Measurements from ENCODE around the gene MEG3. TPM values are rescaled to one million over a fixed set of nuclear protein-coding genes. Genes with fewer than 3 reads are reported as not detected.

The MEG3 gene
- total RNA-seq, 1 experiment from 2014 or later, result 338 TPM

DNA sequence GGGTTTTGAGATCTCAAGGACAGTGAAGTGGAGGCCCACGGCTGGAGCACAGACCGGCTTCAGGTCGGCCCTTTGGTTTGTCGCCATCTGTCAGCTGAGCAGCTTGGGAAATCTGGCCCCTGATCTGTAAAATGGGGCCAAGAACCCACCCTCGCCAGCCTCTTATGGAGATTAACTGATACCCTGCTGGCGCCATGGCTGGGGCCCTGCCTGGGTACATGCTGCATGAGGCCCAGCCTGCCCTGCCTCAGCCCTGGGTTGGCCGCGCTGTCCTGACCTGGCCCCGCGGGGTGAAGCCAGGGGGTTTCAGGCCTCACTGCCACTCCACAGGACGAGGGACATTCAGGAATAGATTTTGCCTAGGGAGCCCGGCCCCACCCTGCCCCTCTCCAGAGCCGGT is 33.9 kb upstream of the MEG3 start:
- TF ChIP-seq ZNF232 (CRISPR knock-in tag; IDR thresholded peaks at IDR 0.05) (no peak), ZNF671 (CRISPR knock-in tag; IDR thresholded peaks at IDR 0.05) (no peak), ESRRA (CRISPR knock-in tag; IDR thresholded peaks at IDR 0.05; ENCODE audit: borderline replicate concordance) (no peak), SMAD4 (CRISPR knock-in tag; IDR thresholded peaks at IDR 0.05) (no peak)
- ATAC-seq, result no peak
- Mint-ChIP-seq H3K36me3 (no peaks in the 10 kb centered on the region), H3K9me3 (no peaks in the 10 kb centered on the region), H3K27me3 (ENCODE audit: low read depth) (no peaks in the 10 kb centered on the region), H3K4me3 (no peak overlapping the region), H3K4me1 (peaks cover 23% of the 10 kb centered on the region), H3K27ac (no peak overlapping the region)
- DNase-seq (ENCODE audit: low spot score), result no peak
- POLR2A ChIA-PET, result no interaction called here
- CTCF ChIA-PET, result interaction anchor here (1.0 kb wide), 1 partner anchor 83 kb away, joined by 3 read pairs; no protein-coding TSS in a partner anchor

DNA sequence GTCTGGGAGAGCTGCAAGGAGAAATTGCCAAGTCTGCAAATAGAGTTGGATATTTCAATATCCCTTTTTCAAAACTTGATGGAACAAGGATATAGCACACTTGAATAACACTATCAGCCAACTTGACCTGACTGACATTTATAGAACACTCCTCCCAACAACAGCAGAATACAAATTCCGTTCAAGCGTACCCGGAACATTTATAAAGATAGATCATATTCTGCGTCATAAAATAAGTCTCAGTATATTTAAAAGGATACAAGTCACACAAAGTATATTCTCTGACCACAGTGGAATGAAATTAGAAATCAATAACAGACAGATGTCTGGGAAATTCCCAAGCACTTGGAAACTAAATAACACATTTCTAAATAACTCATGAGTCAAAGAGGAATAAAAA is 29.0 kb upstream of the MEG3 start:
- no peaks in the 10 kb centered on the region for H3K36me3 Mint-ChIP-seq
- H3K27me3 Mint-ChIP-seq (ENCODE audit: low read depth), result peaks cover 4% of the 10 kb centered on the region; the same call in 1 of the 2 replicates
- no peak overlapping the region for H3K27ac Mint-ChIP-seq
- TF ChIP-seq IRF2 (CRISPR knock-in tag; IDR thresholded peaks at IDR 0.05; ENCODE audit: borderline replicate concordance, low read depth) (no peak), TEAD4 (CRISPR knock-in tag; IDR thresholded peaks at IDR 0.05) (no peak), FOXJ3 (CRISPR knock-in tag; IDR thresholded peaks at IDR 0.05; ENCODE audit: borderline replicate concordance) (no peak), JUN (CRISPR knock-in tag; IDR thresholded peaks at IDR 0.05) (no peak), ZNF671 (CRISPR knock-in tag; IDR thresholded peaks at IDR 0.05) (no peak), ATF1 (CRISPR knock-in tag; IDR thresholded peaks at IDR 0.05) (no peak), ELF4 (CRISPR knock-in tag; IDR thresholded peaks at IDR 0.05; ENCODE audit: low read depth) (no peak), ZNF396 (CRISPR knock-in tag; IDR thresholded peaks at IDR 0.05; ENCODE audit: borderline replicate concordance) (no peak), HMGA2 (CRISPR knock-in tag; IDR thresholded peaks at IDR 0.05) (no peak), NFYB (CRISPR knock-in tag; conservative IDR thresholded peaks at IDR 0.05; ENCODE audit: low read depth) (no peak), NR3C1 (CRISPR knock-in tag; conservative IDR thresholded peaks at IDR 0.05; ENCODE audit: low read depth) (no peak), SOX15 (CRISPR knock-in tag; IDR thresholded peaks at IDR 0.05) (no peak), CREM (CRISPR knock-in tag; IDR thresholded peaks at IDR 0.05) (no peak)
- TF ChIP-seq, protein P1, sequence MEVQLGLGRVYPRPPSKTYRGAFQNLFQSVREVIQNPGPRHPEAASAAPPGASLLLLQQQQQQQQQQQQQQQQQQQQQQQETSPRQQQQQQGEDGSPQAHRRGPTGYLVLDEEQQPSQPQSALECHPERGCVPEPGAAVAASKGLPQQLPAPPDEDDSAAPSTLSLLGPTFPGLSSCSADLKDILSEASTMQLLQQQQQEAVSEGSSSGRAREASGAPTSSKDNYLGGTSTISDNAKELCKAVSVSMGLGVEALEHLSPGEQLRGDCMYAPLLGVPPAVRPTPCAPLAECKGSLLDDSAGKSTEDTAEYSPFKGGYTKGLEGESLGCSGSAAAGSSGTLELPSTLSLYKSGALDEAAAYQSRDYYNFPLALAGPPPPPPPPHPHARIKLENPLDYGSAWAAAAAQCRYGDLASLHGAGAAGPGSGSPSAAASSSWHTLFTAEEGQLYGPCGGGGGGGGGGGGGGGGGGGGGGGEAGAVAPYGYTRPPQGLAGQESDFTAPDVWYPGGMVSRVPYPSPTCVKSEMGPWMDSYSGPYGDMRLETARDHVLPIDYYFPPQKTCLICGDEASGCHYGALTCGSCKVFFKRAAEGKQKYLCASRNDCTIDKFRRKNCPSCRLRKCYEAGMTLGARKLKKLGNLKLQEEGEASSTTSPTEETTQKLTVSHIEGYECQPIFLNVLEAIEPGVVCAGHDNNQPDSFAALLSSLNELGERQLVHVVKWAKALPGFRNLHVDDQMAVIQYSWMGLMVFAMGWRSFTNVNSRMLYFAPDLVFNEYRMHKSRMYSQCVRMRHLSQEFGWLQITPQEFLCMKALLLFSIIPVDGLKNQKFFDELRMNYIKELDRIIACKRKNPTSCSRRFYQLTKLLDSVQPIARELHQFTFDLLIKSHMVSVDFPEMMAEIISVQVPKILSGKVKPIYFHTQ (CRISPR knock-in tag; IDR thresholded peaks at IDR 0.05), result no peak
- TF ChIP-seq, protein P2, sequence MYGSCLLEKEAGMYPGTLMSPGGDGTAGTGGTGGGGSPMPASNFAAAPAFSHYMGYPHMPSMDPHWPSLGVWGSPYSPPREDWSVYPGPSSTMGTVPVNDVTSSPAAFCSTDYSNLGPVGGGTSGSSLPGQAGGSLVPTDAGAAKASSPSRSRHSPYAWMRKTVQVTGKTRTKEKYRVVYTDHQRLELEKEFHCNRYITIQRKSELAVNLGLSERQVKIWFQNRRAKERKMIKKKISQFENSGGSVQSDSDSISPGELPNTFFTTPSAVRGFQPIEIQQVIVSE (CRISPR knock-in tag; IDR thresholded peaks at IDR 0.05; ENCODE audit: borderline replicate concordance), result no peak
- TF ChIP-seq, protein P3, sequence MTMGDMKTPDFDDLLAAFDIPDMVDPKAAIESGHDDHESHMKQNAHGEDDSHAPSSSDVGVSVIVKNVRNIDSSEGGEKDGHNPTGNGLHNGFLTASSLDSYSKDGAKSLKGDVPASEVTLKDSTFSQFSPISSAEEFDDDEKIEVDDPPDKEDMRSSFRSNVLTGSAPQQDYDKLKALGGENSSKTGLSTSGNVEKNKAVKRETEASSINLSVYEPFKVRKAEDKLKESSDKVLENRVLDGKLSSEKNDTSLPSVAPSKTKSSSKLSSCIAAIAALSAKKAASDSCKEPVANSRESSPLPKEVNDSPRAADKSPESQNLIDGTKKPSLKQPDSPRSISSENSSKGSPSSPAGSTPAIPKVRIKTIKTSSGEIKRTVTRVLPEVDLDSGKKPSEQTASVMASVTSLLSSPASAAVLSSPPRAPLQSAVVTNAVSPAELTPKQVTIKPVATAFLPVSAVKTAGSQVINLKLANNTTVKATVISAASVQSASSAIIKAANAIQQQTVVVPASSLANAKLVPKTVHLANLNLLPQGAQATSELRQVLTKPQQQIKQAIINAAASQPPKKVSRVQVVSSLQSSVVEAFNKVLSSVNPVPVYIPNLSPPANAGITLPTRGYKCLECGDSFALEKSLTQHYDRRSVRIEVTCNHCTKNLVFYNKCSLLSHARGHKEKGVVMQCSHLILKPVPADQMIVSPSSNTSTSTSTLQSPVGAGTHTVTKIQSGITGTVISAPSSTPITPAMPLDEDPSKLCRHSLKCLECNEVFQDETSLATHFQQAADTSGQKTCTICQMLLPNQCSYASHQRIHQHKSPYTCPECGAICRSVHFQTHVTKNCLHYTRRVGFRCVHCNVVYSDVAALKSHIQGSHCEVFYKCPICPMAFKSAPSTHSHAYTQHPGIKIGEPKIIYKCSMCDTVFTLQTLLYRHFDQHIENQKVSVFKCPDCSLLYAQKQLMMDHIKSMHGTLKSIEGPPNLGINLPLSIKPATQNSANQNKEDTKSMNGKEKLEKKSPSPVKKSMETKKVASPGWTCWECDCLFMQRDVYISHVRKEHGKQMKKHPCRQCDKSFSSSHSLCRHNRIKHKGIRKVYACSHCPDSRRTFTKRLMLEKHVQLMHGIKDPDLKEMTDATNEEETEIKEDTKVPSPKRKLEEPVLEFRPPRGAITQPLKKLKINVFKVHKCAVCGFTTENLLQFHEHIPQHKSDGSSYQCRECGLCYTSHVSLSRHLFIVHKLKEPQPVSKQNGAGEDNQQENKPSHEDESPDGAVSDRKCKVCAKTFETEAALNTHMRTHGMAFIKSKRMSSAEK (CRISPR knock-in tag; IDR thresholded peaks at IDR 0.05; ENCODE audit: borderline replicate concordance), result no peak
- TF ChIP-seq, protein P4, sequence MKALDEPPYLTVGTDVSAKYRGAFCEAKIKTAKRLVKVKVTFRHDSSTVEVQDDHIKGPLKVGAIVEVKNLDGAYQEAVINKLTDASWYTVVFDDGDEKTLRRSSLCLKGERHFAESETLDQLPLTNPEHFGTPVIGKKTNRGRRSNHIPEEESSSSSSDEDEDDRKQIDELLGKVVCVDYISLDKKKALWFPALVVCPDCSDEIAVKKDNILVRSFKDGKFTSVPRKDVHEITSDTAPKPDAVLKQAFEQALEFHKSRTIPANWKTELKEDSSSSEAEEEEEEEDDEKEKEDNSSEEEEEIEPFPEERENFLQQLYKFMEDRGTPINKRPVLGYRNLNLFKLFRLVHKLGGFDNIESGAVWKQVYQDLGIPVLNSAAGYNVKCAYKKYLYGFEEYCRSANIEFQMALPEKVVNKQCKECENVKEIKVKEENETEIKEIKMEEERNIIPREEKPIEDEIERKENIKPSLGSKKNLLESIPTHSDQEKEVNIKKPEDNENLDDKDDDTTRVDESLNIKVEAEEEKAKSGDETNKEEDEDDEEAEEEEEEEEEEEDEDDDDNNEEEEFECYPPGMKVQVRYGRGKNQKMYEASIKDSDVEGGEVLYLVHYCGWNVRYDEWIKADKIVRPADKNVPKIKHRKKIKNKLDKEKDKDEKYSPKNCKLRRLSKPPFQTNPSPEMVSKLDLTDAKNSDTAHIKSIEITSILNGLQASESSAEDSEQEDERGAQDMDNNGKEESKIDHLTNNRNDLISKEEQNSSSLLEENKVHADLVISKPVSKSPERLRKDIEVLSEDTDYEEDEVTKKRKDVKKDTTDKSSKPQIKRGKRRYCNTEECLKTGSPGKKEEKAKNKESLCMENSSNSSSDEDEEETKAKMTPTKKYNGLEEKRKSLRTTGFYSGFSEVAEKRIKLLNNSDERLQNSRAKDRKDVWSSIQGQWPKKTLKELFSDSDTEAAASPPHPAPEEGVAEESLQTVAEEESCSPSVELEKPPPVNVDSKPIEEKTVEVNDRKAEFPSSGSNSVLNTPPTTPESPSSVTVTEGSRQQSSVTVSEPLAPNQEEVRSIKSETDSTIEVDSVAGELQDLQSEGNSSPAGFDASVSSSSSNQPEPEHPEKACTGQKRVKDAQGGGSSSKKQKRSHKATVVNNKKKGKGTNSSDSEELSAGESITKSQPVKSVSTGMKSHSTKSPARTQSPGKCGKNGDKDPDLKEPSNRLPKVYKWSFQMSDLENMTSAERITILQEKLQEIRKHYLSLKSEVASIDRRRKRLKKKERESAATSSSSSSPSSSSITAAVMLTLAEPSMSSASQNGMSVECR (CRISPR knock-in tag; IDR thresholded peaks at IDR 0.05; ENCODE audit: borderline replicate concordance), result no peak
- TF ChIP-seq, protein P5, sequence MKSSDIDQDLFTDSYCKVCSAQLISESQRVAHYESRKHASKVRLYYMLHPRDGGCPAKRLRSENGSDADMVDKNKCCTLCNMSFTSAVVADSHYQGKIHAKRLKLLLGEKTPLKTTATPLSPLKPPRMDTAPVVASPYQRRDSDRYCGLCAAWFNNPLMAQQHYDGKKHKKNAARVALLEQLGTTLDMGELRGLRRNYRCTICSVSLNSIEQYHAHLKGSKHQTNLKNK (CRISPR knock-in tag; IDR thresholded peaks at IDR 0.05), result no peak
- TF ChIP-seq, protein P6, sequence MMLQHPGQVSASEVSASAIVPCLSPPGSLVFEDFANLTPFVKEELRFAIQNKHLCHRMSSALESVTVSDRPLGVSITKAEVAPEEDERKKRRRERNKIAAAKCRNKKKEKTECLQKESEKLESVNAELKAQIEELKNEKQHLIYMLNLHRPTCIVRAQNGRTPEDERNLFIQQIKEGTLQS (CRISPR knock-in tag; conservative IDR thresholded peaks at IDR 0.05), result no peak
- H3K4me3 Mint-ChIP-seq, result no peak overlapping the region
- DNase-seq (ENCODE audit: low spot score) (no peak), ATAC-seq (no peak)
- H3K4me1 Mint-ChIP-seq, result peaks cover 21% of the 10 kb centered on the region
- H3K9me3 Mint-ChIP-seq, result no peaks in the 10 kb centered on the region
- CTCF ChIA-PET, result no interaction called here
- POLR2A ChIA-PET, result no interaction called here
